Measurements from ENCODE around the gene KIF26B.

DNA sequence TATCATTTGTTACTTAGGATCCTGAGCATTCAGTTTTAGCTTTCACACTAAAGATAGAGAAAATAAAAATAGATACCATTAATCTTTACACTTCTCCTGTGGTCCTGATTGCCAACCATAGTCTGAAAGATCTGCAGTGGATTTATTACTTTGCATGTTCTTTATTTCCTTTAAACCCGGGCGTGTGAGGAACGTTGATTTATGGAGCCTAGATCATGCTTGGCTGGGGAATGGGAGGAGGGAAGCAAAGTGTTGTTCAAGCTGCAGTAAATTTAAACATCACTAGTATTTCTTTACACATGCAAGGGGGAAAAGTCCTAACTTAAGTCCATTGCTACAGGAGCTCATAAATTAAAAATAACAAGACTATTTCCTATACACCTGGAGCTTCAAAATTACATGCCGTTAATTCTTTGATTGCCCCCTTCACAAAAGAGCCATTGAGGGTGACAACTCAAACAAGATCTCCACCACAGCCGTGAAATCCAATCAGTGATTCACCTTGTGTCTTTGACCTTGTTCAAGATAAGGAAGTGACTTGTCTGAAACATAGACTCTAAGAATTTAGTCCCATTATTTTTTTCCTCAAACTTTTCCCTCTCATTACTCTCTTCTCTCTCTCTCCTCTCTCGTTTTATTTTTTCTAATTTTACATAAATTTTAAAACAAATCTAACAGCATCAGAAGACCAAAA lies 282.7 kb downstream of the KIF26B start:
- TF ChIP-seq, protein P1, sequence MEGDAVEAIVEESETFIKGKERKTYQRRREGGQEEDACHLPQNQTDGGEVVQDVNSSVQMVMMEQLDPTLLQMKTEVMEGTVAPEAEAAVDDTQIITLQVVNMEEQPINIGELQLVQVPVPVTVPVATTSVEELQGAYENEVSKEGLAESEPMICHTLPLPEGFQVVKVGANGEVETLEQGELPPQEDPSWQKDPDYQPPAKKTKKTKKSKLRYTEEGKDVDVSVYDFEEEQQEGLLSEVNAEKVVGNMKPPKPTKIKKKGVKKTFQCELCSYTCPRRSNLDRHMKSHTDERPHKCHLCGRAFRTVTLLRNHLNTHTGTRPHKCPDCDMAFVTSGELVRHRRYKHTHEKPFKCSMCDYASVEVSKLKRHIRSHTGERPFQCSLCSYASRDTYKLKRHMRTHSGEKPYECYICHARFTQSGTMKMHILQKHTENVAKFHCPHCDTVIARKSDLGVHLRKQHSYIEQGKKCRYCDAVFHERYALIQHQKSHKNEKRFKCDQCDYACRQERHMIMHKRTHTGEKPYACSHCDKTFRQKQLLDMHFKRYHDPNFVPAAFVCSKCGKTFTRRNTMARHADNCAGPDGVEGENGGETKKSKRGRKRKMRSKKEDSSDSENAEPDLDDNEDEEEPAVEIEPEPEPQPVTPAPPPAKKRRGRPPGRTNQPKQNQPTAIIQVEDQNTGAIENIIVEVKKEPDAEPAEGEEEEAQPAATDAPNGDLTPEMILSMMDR (IDR thresholded peaks at IDR 0.05): no peak
- TF ChIP-seq POLR2A (IDR thresholded peaks at IDR 0.05): no peak
